Activated CD8-positive, alpha-beta T cell treated with anti-CD3 and anti-CD28 coated beads, Interleukin-2, amount 10 ng/mL, durations not matched to agents 7 days and 5 days (primary cell): ENCODE measurements around the gene NAT14. TPM values are rescaled to one million over a fixed set of nuclear protein-coding genes. Genes with fewer than 3 reads are reported as not detected.

Experiments
- ATAC-seq: fragments of 150-1000 bp; cut with Tn5 transposase; one replicate; pipeline ENCODE4 v1.10.0; 2021; ENCODE audit warnings: moderate library complexity
- CTCF ChIA-PET: fragments of 350-600 bp; sonication (Branson Sonifier 250); formaldehyde crosslinking; loops from one replicate; lab custom pipeline; 2021; ENCODE audit warnings: antibody characterized with exemption; lab: Charles Lee
- POLR2A ChIA-PET: fragments of 350-600 bp; sonication (Branson Sonifier 250); formaldehyde crosslinking; loops from one replicate; lab custom pipeline; 2021; ENCODE audit warnings: antibody characterized with exemption; lab: Charles Lee
- DNase-seq: peaks from one replicate; pipeline ENCODE4 v3.0.0-alpha.2; 2020
- H3K27ac Mint-ChIP-seq: one replicate; pipeline ENCODE4 v1.8.0; 2021; ENCODE audit warnings: mild to moderate bottlenecking, mixed read lengths
- H3K27me3 Mint-ChIP-seq: one replicate; pipeline ENCODE4 v1.8.0; 2021; ENCODE audit warnings: low read depth, mixed read lengths
- H3K36me3 Mint-ChIP-seq: one replicate; pipeline ENCODE4 v1.8.0; 2021; ENCODE audit warnings: low read depth, mixed read lengths
- H3K4me1 Mint-ChIP-seq: one replicate; pipeline ENCODE4 v1.8.0; 2021; ENCODE audit warnings: low read depth, mixed read lengths
- H3K4me3 Mint-ChIP-seq: one replicate; pipeline ENCODE4 v1.8.0; 2021; ENCODE audit warnings: mild to moderate bottlenecking, mixed read lengths
- H3K9me3 Mint-ChIP-seq: one replicate; pipeline ENCODE4 v1.8.0; 2022; ENCODE audit warnings: mixed read lengths; ENCODE audit not compliant: insufficient read depth
- total RNA-seq, 2 experiments: library from RNA; stranded (reverse); gene quantifications; one replicate each; pipeline ENCODE4 v1.2.3, GENCODE V29; 2021

NAT14 gene
- total RNA-seq, 2 experiments from 2014 or later = 16.2 to 16.4 TPM

DNA sequence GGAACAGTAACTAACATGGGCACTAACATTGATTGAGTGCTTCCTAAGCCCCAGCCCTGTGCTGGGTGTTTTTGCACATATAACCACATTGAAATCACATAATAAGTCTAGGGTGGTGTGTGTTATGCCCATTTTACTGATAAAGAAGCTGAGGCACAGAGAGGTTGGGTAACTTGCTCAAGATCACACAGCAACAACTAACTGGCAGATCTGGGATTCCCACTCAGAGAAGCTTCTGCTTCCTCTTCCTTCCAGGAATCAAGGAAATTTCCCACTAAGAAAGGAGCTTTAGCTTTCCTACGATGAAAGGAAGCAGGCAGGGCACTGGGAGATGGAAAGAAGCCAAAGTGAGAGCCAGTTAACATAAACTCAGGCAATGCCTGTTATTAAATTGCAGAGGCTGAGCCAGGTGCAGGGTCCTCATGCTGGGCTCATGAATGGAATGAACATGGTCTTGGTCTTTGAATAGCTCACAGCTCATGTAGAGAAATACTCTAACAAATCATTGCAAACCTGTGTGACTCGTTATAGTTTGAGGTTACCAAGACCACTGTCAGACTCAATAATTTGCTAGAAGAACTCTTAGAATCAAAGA, 13.4 kb downstream of the NAT14 start:
- CTCF ChIA-PET = no interaction called here
- DNase-seq = no peak
- ATAC-seq = no peak
- peaks cover 9% of the 10 kb centered on the region for H3K4me1 Mint-ChIP-seq
- no peak overlapping the region for H3K4me3 Mint-ChIP-seq
- H3K36me3 Mint-ChIP-seq = peaks cover 4% of the 10 kb centered on the region
- no peak overlapping the region for H3K27ac Mint-ChIP-seq
- POLR2A ChIA-PET = interaction anchor here (1.0 kb wide), 1 partner anchor 14 kb away, joined by 3 read pairs; the partner anchor contains the start of gene NAT14
- H3K27me3 Mint-ChIP-seq = no peaks in the 10 kb centered on the region
- no peaks in the 10 kb centered on the region for H3K9me3 Mint-ChIP-seq

DNA sequence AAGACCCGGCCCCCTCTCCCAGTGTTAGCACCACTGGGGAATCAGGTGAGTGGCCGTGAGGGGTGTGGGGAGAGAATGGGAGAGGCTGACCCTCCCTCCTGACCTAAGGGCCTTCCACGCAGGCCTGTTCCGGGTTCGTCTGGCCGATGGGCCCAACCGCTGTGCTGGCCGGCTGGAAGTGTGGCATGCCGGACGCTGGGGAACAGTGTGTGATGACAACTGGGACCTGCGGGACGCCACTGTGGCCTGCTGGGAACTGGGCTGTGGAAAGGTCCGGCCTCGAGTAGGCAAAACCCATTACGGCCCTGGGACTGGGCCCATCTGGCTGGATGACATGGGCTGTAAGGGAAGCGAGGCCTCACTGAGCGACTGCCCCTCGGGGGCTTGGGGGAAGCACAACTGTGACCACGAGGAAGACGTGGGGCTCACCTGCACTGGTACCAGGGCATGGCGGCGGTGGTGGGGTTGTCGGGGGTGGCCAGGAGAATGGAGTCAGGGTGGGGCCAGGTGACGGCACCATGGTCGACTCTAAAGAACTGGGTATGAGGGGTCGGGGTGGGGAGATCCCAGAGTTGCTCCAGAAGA, 15.5 kb downstream of the NAT14 start:
- no peaks in the 10 kb centered on the region for H3K9me3 Mint-ChIP-seq
- peaks cover 15% of the 10 kb centered on the region for H3K4me1 Mint-ChIP-seq
- H3K36me3 Mint-ChIP-seq = peaks cover 8% of the 10 kb centered on the region
- no peak for ATAC-seq
- no peak overlapping the region for H3K4me3 Mint-ChIP-seq
- DNase-seq = no peak
- H3K27ac Mint-ChIP-seq = no peak overlapping the region
- POLR2A ChIA-PET = interaction anchor here (1.1 kb wide), 1 partner anchor 99 kb away, joined by 3 read pairs; the partner anchor contains the start of gene ZNF524
- no peaks in the 10 kb centered on the region for H3K27me3 Mint-ChIP-seq
- CTCF ChIA-PET = interaction anchor here (0.9 to 1.5 kb wide), 2 partner anchors 33 to 132 kb away, joined by 3 to 6 read pairs; no protein-coding TSS in a partner anchor

GRCh38 chr19:55502197-55502952, 17.4 kb downstream of the NAT14 start:
- CTCF ChIA-PET = interaction anchor here (1.0 to 3.6 kb wide), 4 partner anchors 9 to 104 kb away, joined by 4 to 75 read pairs (median 22); no protein-coding TSS in a partner anchor
- Mint-ChIP-seq H3K27me3 (no peaks in the 10 kb centered on the region), H3K4me1 (peaks cover 15% of the 10 kb centered on the region), H3K9me3 (no peaks in the 10 kb centered on the region), H3K36me3 (peaks cover 8% of the 10 kb centered on the region), H3K4me3 (no peak overlapping the region), H3K27ac (no peak overlapping the region)
- ATAC-seq (no peak), DNase-seq (no peak)
- POLR2A ChIA-PET = no interaction called here

- H3K9me3 Mint-ChIP-seq = no peaks in the 10 kb centered on the region
- H3K27me3 Mint-ChIP-seq = no peaks in the 10 kb centered on the region
- peak overlapping the region; percentile 70 for H3K4me3 Mint-ChIP-seq
- ATAC-seq (no peak), DNase-seq (no peak)
- CTCF ChIA-PET = interaction anchor here (0.7 to 3.6 kb wide), 28 partner anchors 9 to 362 kb away, joined by 3 to 75 read pairs (median 12); partner anchors contain the start of genes FIZ1, ISOC2, SSC5D and TMEM238
- peak overlapping the region; percentile 85 for H3K27ac Mint-ChIP-seq
- POLR2A ChIA-PET = no interaction called here
- H3K36me3 Mint-ChIP-seq = peaks cover 8% of the 10 kb centered on the region
- peaks cover 19% of the 10 kb centered on the region for H3K4me1 Mint-ChIP-seq
These were observed 18.1 kb downstream of the NAT14 start for GRCh38 chr19:55503157-55503501.

DNA sequence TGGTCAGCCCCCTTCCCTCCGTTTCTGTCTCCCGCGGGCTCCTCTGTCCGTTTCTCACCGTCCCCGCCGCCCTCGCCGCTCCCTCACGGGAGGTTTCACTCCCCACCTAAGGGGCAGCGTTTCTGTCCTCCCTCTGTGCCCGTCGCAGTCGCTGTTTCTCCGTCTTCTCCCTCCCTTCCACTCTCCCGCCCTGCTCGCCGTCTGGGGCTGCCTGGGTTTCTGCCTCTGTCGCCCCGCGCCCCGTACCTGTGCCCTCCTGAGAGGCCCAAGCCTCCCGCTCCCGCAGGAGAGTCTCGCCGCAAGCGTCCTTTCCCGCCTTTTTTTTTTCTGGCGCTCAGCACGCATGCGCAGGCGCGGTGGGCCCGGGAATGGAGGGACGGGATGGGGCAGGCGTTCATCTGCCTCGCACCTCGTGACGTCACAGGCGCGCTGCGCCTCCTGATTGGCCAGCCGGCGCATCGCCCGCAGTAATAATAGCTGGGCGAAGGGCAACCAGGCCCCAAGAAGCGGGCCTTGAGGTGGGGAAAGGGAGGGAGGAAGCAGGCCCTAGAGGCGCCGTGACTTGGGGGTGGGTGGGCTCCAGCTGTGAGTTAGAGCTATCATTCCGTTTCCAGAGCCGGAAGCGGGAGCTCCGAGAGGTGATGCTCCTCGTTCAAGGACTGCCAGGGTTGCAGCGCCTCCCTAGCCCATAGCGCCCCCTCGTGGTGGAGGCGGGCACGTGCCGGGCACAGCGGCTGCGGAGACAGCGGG, 18.7 kb downstream of the NAT14 start:
- peaks cover 19% of the 10 kb centered on the region for H3K4me1 Mint-ChIP-seq
- CTCF ChIA-PET = interaction anchor here (0.6 to 3.6 kb wide), 52 partner anchors 9 to 415 kb away, joined by 3 to 75 read pairs (median 5); partner anchors contain the start of genes DNAAF3, FIZ1, ISOC2 and KMT5C

GRCh38 chr19:55504252-55504603, 19.2 kb downstream of the NAT14 start:
- Mint-ChIP-seq H3K9me3 (no peaks in the 10 kb centered on the region), H3K27me3 (no peaks in the 10 kb centered on the region), H3K4me1 (peaks cover 19% of the 10 kb centered on the region), H3K4me3 (peak overlapping the region; percentile 70), H3K36me3 (peaks cover 8% of the 10 kb centered on the region), H3K27ac (no peak overlapping the region)
- ChIA-PET CTCF (interaction anchor here (0.7 to 3.6 kb wide), 48 partner anchors 8 to 416 kb away, joined by 3 to 75 read pairs (median 5); partner anchors contain the start of genes DNAAF3, FIZ1, ISOC2 and KMT5C), POLR2A (interaction anchor here (1.0 kb wide), 2 partner anchors 97 to 165 kb away, joined by 3 read pairs; no protein-coding TSS in a partner anchor)
- ATAC-seq = no peak
- DNase-seq = no peak

More for the DNA sequence above, 18.7 kb downstream of the NAT14 start:
- Mint-ChIP-seq H3K27ac (peak overlapping the region; percentile 85), H3K9me3 (no peaks in the 10 kb centered on the region), H3K36me3 (peaks cover 8% of the 10 kb centered on the region), H3K4me3 (peak overlapping the region; percentile 70), H3K27me3 (no peaks in the 10 kb centered on the region)
- peak; percentile 93 for DNase-seq
- POLR2A ChIA-PET = interaction anchor here (1.0 kb wide), 2 partner anchors 97 to 164 kb away, joined by 3 read pairs; no protein-coding TSS in a partner anchor
- ATAC-seq = peak; percentile 94

DNA sequence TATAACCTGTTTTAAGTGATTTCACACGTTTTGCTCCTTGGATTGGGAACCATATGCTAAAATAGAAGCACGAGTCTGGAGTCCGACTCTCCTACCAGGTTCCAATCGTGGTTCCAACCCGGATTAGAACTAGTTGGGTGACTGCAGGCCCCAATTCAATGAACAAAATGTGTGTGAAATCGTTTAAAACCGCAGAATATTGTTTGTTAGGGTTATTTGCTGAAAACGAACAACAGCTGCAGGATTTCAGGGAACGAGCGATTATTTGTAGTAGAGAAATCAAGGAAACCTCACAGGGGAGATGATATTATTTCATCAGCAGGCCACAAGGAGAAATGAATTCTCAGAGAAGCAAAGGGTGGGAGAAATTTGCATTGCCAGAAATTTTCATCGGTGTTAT, 20.0 kb downstream of the NAT14 start:
- Mint-ChIP-seq H3K4me3 (no peak overlapping the region), H3K27me3 (no peaks in the 10 kb centered on the region), H3K4me1 (peaks cover 19% of the 10 kb centered on the region), H3K36me3 (peaks cover 8% of the 10 kb centered on the region), H3K27ac (no peak overlapping the region), H3K9me3 (no peaks in the 10 kb centered on the region)
- ChIA-PET POLR2A (no interaction called here), CTCF (interaction anchor here (0.7 to 3.6 kb wide), 22 partner anchors 9 to 416 kb away, joined by 3 to 75 read pairs (median 12); partner anchors contain the start of genes ISOC2, KMT5C, SSC5D and ZNF865)
- no peak for ATAC-seq
- no peak for DNase-seq

- ChIA-PET CTCF (interaction anchor here (1.0 to 1.3 kb wide), 2 partner anchors 40 to 98 kb away, joined by 4 to 7 read pairs; no protein-coding TSS in a partner anchor), POLR2A (no interaction called here)
- Mint-ChIP-seq H3K4me3 (no peak overlapping the region), H3K9me3 (no peaks in the 10 kb centered on the region), H3K36me3 (peaks cover 6% of the 10 kb centered on the region), H3K27ac (no peak overlapping the region), H3K4me1 (peaks cover 13% of the 10 kb centered on the region), H3K27me3 (no peaks in the 10 kb centered on the region)
- ATAC-seq (no peak), DNase-seq (no peak)
These were observed 23.1 kb downstream of the NAT14 start for GRCh38 chr19:55508120-55508519.

GRCh38 chr19:55516878-55517620, 32.1 kb downstream of the NAT14 start:
- DNase-seq (peak; percentile 93), ATAC-seq (peak; percentile 100)
- peak overlapping the region; percentile 49 for H3K4me3 Mint-ChIP-seq
- peak overlapping the region; percentile 73 for H3K27ac Mint-ChIP-seq
- H3K4me1 Mint-ChIP-seq = peaks cover 5% of the 10 kb centered on the region
- POLR2A ChIA-PET = no interaction called here
- no peaks in the 10 kb centered on the region for H3K9me3 Mint-ChIP-seq
- CTCF ChIA-PET = interaction anchor here (0.6 to 1.9 kb wide), 5 partner anchors 89 to 447 kb away, joined by 3 to 28 read pairs (median 10); partner anchors contain the start of genes ZNF784 and ZNF865
- H3K36me3 Mint-ChIP-seq = no peaks in the 10 kb centered on the region
- no peaks in the 10 kb centered on the region for H3K27me3 Mint-ChIP-seq

- Mint-ChIP-seq H3K4me3 (no peak overlapping the region), H3K27ac (no peak overlapping the region), H3K36me3 (no peaks in the 10 kb centered on the region), H3K9me3 (no peaks in the 10 kb centered on the region), H3K4me1 (peaks cover 5% of the 10 kb centered on the region), H3K27me3 (no peaks in the 10 kb centered on the region)
- ChIA-PET CTCF (interaction anchor here (1.0 to 1.2 kb wide), 2 partner anchors 86 to 111 kb away, joined by 4 to 5 read pairs; partner anchors contain the start of gene ZNF865), POLR2A (no interaction called here)
- DNase-seq = no peak
- ATAC-seq = no peak
These were observed 34.7 kb downstream of the NAT14 start for GRCh38 chr19:55519451-55520311.
